ENCODE data around the gene IQGAP3.

IQGAP3 gene

GRCh38 chr1:156599811-156600210 lies 27.4 kb upstream of the IQGAP3 start:
- no peak for TF ChIP-seq CTCF (IDR thresholded peaks at IDR 0.05; ENCODE audit: low read depth, low read length)
- DNase-seq (ENCODE audit: extremely low read depth, low read depth), result no peak

GRCh38 chr1:156598731-156599432 lies 26.5 kb upstream of the IQGAP3 start:
- no peak for TF ChIP-seq CTCF (IDR thresholded peaks at IDR 0.05; ENCODE audit: low read depth, low read length)
- DNase-seq (ENCODE audit: extremely low read depth, low read depth), result no peak

GRCh38 chr1:156598125-156598524 lies 25.8 kb upstream of the IQGAP3 start:
- no peak for DNase-seq (ENCODE audit: extremely low read depth, low read depth)
- TF ChIP-seq CTCF (IDR thresholded peaks at IDR 0.05; ENCODE audit: low read depth, low read length), result no peak

GRCh38 chr1:156596426-156596825 lies 24.1 kb upstream of the IQGAP3 start:
- no peak for DNase-seq (ENCODE audit: extremely low read depth, low read depth)
- TF ChIP-seq CTCF (IDR thresholded peaks at IDR 0.05; ENCODE audit: low read depth, low read length), result no peak

GRCh38 chr1:156595016-156595415 lies 22.7 kb upstream of the IQGAP3 start:
- no peak for DNase-seq (ENCODE audit: extremely low read depth, low read depth)

GRCh38 chr1:156594190-156594589 lies 21.8 kb upstream of the IQGAP3 start:
- DNase-seq (ENCODE audit: extremely low read depth, low read depth), result no peak
- TF ChIP-seq CTCF (IDR thresholded peaks at IDR 0.05; ENCODE audit: low read depth, low read length), result no peak

More at GRCh38 chr1:156595016-156595415, 22.7 kb upstream of the IQGAP3 start:
- TF ChIP-seq CTCF (IDR thresholded peaks at IDR 0.05; ENCODE audit: low read depth, low read length), result no peak

GRCh38 chr1:156593661-156593989 lies 21.3 kb upstream of the IQGAP3 start:
- no peak for DNase-seq (ENCODE audit: extremely low read depth, low read depth)
- no peak for TF ChIP-seq CTCF (IDR thresholded peaks at IDR 0.05; ENCODE audit: low read depth, low read length)

Data from AG09319 (cell line).